ENCODE measurements around the gene KHK.

- no peak for TF ChIP-seq POLR2A (IDR thresholded peaks at IDR 0.05; ENCODE audit: low read length)
- TF ChIP-seq GATA1 (IDR thresholded peaks at IDR 0.05; ENCODE audit: low read depth, low read length): no peak
These were observed 28.4 kb upstream of the KHK start for GRCh38 chr2:27058210-27058609.

Measured in erythroblast (primary cell).